SK-N-SH (cell line): Measurements from ENCODE around the gene COL12A1. TPM values are rescaled to one million over a fixed set of nuclear protein-coding genes. Genes with fewer than 3 reads are reported as not detected.

ENCODE experiments used
- CTCF ChIA-PET: fragments of 300-600, 350-600 bp; formaldehyde crosslinking; extraction: SDS; loops from one replicate; lab custom pipeline; 2021; lab: Yijun Ruan, JAX
- POLR2A ChIA-PET: fragments of 350-600 bp; sonication (Branson Sonifier 250); formaldehyde crosslinking; extraction: SDS; loops from one replicate; lab custom pipeline; 2020; ENCODE audit warnings: antibody characterized with exemption, inconsistent platforms; lab: Yijun Ruan, JAX
- DNase-seq: peaks from one replicate; pipeline ENCODE4 v3.0.0; 2012
- H2AFZ ChIP-seq: fragments of 200-600 bp; sonication (generic); 2 replicates; pipeline ENCODE4 v1.8.1; 2016; ENCODE audit warnings: antibody characterized with exemption, mild to moderate bottlenecking, low read depth
- H3F3A ChIP-seq: fragments of 200-600 bp; sonication (generic); replicated peaks from 2 replicates; pipeline ENCODE3; 2016; ENCODE audit warnings: antibody characterized with exemption, mild to moderate bottlenecking; ENCODE audit not compliant: insufficient read depth
- H3K27ac ChIP-seq, 2 experiments: fragments of 200-500 bp in 1 of 2; fragments of 200-600 bp in 1 of 2; sonication (Bioruptor generic) in 1 of 2; sonication (generic), shearing (Covaris generic) in 1 of 2; 2 replicates each; pipeline versions ENCODE4 v1.5.1 to v1.6.1; 2014 to 2016; ENCODE audit warnings: low read depth in 2 of 2, inconsistent platforms in 1 of 2, low read length in 1 of 2, mild to moderate bottlenecking in 1 of 2, mixed read lengths in 1 of 2
- H3K27me3 ChIP-seq: fragments of 200-600 bp; sonication (generic), shearing (Covaris generic); 2 replicates; pipeline ENCODE4 v1.6.1; 2016; ENCODE audit warnings: mixed run types; ENCODE audit not compliant: insufficient read depth
- H3K36me3 ChIP-seq, 2 experiments: fragments of 200-500 bp in 1 of 2; fragments of 200-600 bp in 1 of 2; sonication (Bioruptor generic) in 1 of 2; sonication (generic) in 1 of 2; replicated peaks in 1 of 2; 2 replicates each; pipeline versions ENCODE3 to v1.5.1; 2014 to 2016; ENCODE audit warnings: low read length in 1 of 2, mild to moderate bottlenecking in 1 of 2; ENCODE audit not compliant: insufficient read depth in 2 of 2, control insufficient read depth in 1 of 2
- H3K4me1 ChIP-seq, 2 experiments: fragments of 200-500 bp in 1 of 2; fragments of 200-600 bp in 1 of 2; sonication (Bioruptor generic) in 1 of 2; sonication (generic), shearing (Covaris generic) in 1 of 2; 2 replicates each; pipeline versions ENCODE4 v1.5.1 to v1.6.1; 2014 to 2016; ENCODE audit warnings: low read depth in 1 of 2, low read length in 1 of 2, mixed run types in 1 of 2; ENCODE audit not compliant: insufficient read depth in 2 of 2, control insufficient read depth in 1 of 2
- H3K4me2 ChIP-seq: fragments of 200-600 bp; sonication (generic), shearing (Covaris generic); 2 replicates; pipeline ENCODE4 v1.6.1; 2017; ENCODE audit warnings: mixed run types
- H3K4me3 ChIP-seq, 2 experiments: fragments of 200-500 bp in 1 of 2; fragments of 200-600 bp in 1 of 2; sonication (Bioruptor generic) in 1 of 2; sonication (generic), shearing (Covaris generic) in 1 of 2; 2 replicates each; pipeline versions ENCODE4 v1.5.1 to v1.8.1; 2014 to 2016; ENCODE audit warnings: low read depth in 2 of 2, inconsistent platforms in 1 of 2, low read length in 1 of 2, mild to moderate bottlenecking in 1 of 2, mixed read lengths in 1 of 2, moderate library complexity in 1 of 2
- H3K79me2 ChIP-seq: fragments of 200-600 bp; sonication (generic); 2 replicates; pipeline ENCODE4 v1.8.1; 2017; ENCODE audit warnings: mild to moderate bottlenecking; ENCODE audit not compliant: insufficient read depth
- H3K9ac ChIP-seq: fragments of 200-600 bp; sonication (generic); 2 replicates; pipeline ENCODE4 v1.6.1; 2017; ENCODE audit warnings: mixed run types
- H3K9me2 ChIP-seq: fragments of 200-600 bp; sonication (generic); 2 replicates; pipeline ENCODE4 v1.6.1; 2017; ENCODE audit warnings: mixed run types
- H3K9me3 ChIP-seq: fragments of 200-600 bp; sonication (generic); 2 replicates; pipeline ENCODE4 v1.6.1; 2017; ENCODE audit warnings: mixed run types, mild to moderate bottlenecking, moderate library complexity
- H4K20me1 ChIP-seq: fragments of 200-600 bp; sonication (generic); 2 replicates; pipeline ENCODE4 v1.6.1; 2017; ENCODE audit warnings: mild to moderate bottlenecking, mixed run types; ENCODE audit not compliant: insufficient read depth
- ELF1 ChIP-seq: IDR thresholded peaks from 2 replicates; pipeline ENCODE4 v1.4.0; 2012
- EZH2phosphoT487 ChIP-seq: fragments of 200-600 bp; sonication (generic); IDR thresholded peaks from 2 replicates; pipeline ENCODE4 v1.6.1; 2017; ENCODE audit warnings: low read depth, mixed run types, mild to moderate bottlenecking, antibody characterized with exemption, moderate library complexity, borderline replicate concordance
- GABPA ChIP-seq: IDR thresholded peaks from 2 replicates; pipeline ENCODE4 v1.4.0; 2012; ENCODE audit warnings: low read depth, mild to moderate bottlenecking
- MAX ChIP-seq: IDR thresholded peaks from 2 replicates; pipeline ENCODE4 v1.4.0; 2012; ENCODE audit warnings: low read depth
- NRF1 ChIP-seq: IDR thresholded peaks from 2 replicates; pipeline ENCODE4 v1.6.1; 2012; ENCODE audit warnings: low read depth, mild to moderate bottlenecking, low read length
- PBX3 ChIP-seq: IDR thresholded peaks from 2 replicates; pipeline ENCODE4; 2012
- RCOR1 ChIP-seq: fragments of 150-350 bp; IDR thresholded peaks from 2 replicates; pipeline ENCODE4 v1.6.1; 2017; ENCODE audit warnings: antibody characterized with exemption, low read length
- RFX5 ChIP-seq: IDR thresholded peaks from 2 replicates; pipeline ENCODE4 v1.6.1; 2012; ENCODE audit warnings: mild to moderate bottlenecking, improper control_type of control experiment, low read length
- RXRA ChIP-seq: IDR thresholded peaks from 2 replicates; pipeline ENCODE4 v1.4.0; 2012; ENCODE audit warnings: low read depth, mild to moderate bottlenecking, borderline replicate concordance
- WGBS: methylation state at CpG from one replicate; pipeline ENCODE4 v1.1.6; 2017; ENCODE audit warnings: low lambda C conversion rate; 5-methylcytosine and 5-hydroxymethylcytosine counted together
- polyA plus RNA-seq, 3 experiments: library from polyadenylated mRNA; depleted of rRNA; stranded (reverse); fragments of >200 nt; gene quantifications; 2 replicates each; pipeline ENCODE4 v1.2.3, GENCODE V29; 2012
- TF ChIP-seq, protein P1 (sequence below): IDR thresholded peaks from 2 replicates; pipeline ENCODE4 v1.4.0; 2012; ENCODE audit warnings: low read depth, borderline replicate concordance

Gene COL12A1
- polyA plus RNA-seq, 1 of the 3 experiments (the other 2 are of a cell fraction): 0.03 TPM

DNA sequence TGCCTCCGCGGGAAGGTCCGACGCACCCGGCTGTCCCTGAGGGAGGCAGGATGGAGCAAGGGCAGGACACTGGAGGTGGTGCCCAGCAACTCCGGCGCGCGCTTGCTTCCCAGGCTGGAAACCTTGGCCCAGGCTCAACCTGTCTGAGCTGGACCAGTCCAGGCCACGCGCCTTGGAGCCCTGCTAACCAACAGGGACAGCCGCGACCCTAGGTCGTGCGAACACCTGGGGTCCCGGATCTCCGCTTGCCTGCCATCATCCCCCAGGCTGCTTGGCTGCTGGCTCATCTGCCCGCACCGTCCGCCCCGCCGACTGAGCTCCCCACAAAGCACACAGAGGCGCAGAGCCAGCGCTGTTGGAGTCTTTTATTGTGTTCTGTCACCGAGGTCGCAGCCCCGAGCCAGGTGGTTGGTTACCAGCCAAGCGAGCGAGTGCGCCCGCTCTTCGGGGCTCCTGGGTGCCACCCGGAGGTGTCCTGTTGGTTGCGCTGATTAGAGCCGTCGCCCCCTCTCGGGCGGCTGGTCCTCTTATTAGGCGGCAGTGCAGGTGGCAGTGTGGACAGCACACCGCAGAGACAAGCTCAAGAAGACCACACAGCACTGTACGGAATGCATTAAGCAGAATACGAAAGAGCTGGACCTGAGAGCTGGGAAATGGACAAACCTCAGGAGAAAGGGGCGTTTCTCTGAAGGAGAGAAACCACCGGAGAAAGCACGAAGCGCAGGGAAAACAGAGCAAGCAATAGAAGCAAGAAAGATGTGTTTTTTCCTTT, 3.8 kb downstream of the COL12A1 start:
- Histone ChIP-seq H3K9me2 (no peaks in the 10 kb centered on the region), H3K27me3 (peaks cover 67% of the 10 kb centered on the region), H4K20me1 (no peaks in the 10 kb centered on the region), H3K9ac (no peak overlapping the region), H3K79me2 (no peaks in the 10 kb centered on the region), H3K36me3 (no peaks in the 10 kb centered on the region), H2AFZ (no peak overlapping the region), H3K4me2 (no peak overlapping the region), H3K27ac (no peak overlapping the region), H3K9me3 (no peaks in the 10 kb centered on the region), H3K4me1 (no peaks in the 10 kb centered on the region; a peak in 1 of 4 replicates), H3K4me3 (no peak overlapping the region), H3F3A (peaks cover 3% of the 10 kb centered on the region)
- ChIA-PET CTCF (interaction anchor here (0.7 to 5.6 kb wide), 5 partner anchors 9 to 1469 kb away, joined by 3 to 20 read pairs (median 5); no protein-coding TSS in a partner anchor), POLR2A (no interaction called here)
- peak; percentile 47; the same call in 1 of the 2 replicates for TF ChIP-seq EZH2phosphoT487
- TF ChIP-seq, protein P1, sequence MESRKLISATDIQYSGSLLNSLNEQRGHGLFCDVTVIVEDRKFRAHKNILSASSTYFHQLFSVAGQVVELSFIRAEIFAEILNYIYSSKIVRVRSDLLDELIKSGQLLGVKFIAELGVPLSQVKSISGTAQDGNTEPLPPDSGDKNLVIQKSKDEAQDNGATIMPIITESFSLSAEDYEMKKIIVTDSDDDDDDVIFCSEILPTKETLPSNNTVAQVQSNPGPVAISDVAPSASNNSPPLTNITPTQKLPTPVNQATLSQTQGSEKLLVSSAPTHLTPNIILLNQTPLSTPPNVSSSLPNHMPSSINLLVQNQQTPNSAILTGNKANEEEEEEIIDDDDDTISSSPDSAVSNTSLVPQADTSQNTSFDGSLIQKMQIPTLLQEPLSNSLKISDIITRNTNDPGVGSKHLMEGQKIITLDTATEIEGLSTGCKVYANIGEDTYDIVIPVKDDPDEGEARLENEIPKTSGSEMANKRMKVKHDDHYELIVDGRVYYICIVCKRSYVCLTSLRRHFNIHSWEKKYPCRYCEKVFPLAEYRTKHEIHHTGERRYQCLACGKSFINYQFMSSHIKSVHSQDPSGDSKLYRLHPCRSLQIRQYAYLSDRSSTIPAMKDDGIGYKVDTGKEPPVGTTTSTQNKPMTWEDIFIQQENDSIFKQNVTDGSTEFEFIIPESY: no peak
- 20% methylated on average over 11 of the region's 46 CpGs for WGBS
- DNase-seq: peak; percentile 11

DNA sequence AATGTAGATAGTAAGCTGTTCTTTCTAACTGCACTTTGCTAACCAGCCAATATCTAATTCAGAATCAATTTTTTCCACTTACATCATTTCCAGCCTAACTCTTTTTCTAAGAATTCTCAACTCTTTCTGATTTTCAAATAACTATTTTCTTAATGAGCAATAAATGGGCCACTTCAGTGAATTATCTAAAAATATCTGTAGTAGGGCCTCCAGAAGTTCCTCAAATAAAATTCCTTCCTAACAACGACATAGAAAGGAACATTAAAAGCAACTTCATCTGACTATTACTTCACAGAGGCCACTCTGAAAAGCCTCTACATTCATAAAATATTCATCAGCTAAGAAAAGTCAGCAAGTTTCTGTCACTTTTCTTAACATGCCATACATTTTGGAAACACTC, 4.8 kb downstream of the COL12A1 start:
- H4K20me1 ChIP-seq: no peaks in the 10 kb centered on the region
- no peaks in the 10 kb centered on the region for H3K79me2 ChIP-seq

More for the DNA sequence above, 4.8 kb downstream of the COL12A1 start:
- Histone ChIP-seq H3K9me3 (no peaks in the 10 kb centered on the region), H3K9me2 (no peaks in the 10 kb centered on the region), H3K9ac (no peak overlapping the region)
- CTCF ChIA-PET: interaction anchor here (1.9 to 4.9 kb wide), 3 partner anchors 8 to 1468 kb away, joined by 5 to 29 read pairs (median 16); no protein-coding TSS in a partner anchor
- POLR2A ChIA-PET: no interaction called here
- TF ChIP-seq MAX (no peak), GABPA (no peak), RXRA (no peak), PBX3 (no peak), NRF1 (no peak), RFX5 (no peak), ELF1 (no peak), RCOR1 (no peak), EZH2phosphoT487 (no peak)
- TF ChIP-seq, all 33 proteins: peak for 0
- Histone ChIP-seq H3K27ac (no peak overlapping the region), H3K4me1 (no peaks in the 10 kb centered on the region; a peak in 1 of 4 replicates), H2AFZ (no peak overlapping the region), H3F3A (peaks cover 9% of the 10 kb centered on the region), H3K4me3 (no peak overlapping the region), H3K27me3 (peaks cover 56% of the 10 kb centered on the region), H3K4me2 (no peak overlapping the region), H3K36me3 (no peaks in the 10 kb centered on the region)
- DNase-seq: no peak
- WGBS: 5% methylated on average over 1 of the region's 1 CpG
